IPS DF 6.9 (cell line): ENCODE measurements around the gene TRAK2.

Source experiments
- DNase-seq: peaks from one replicate; pipeline ENCODE4 v3.0.0-alpha.2; 2013; ENCODE audit warnings: low read depth, low spot score
- H3K27ac ChIP-seq: one replicate; pipeline ENCODE4 v1.5.1; 2013; ENCODE audit warnings: low read length, control low read depth
- H3K27me3 ChIP-seq: 2 replicates; pipeline ENCODE4 v1.6.1; 2013; ENCODE audit warnings: mild to moderate bottlenecking, low read length; ENCODE audit not compliant: control insufficient read depth, insufficient read depth
- H3K36me3 ChIP-seq: 2 replicates; pipeline ENCODE4 v1.6.1; 2013; ENCODE audit warnings: low read length; ENCODE audit not compliant: control insufficient read depth, insufficient read depth
- H3K4me1 ChIP-seq: 2 replicates; pipeline ENCODE4 v1.6.1; 2013; ENCODE audit warnings: low read length; ENCODE audit not compliant: control insufficient read depth, insufficient read depth
- H3K4me3 ChIP-seq: 2 replicates; pipeline ENCODE4 v1.5.1; 2013; ENCODE audit warnings: mild to moderate bottlenecking, low read length
- H3K9me3 ChIP-seq: 2 replicates; pipeline ENCODE4 v1.6.1; 2013; ENCODE audit warnings: low read length, inconsistent platforms; ENCODE audit not compliant: control insufficient read depth, insufficient read depth
- WGBS: extraction: QIAGEN DNeasy Blood & Tissue Kit; methylation state at CpG from one replicate; pipeline ENCODE4 v1.1.7; 2013; ENCODE audit warnings: mixed read lengths, missing lambda C conversion rate; ENCODE audit not compliant: insufficient read length, insufficient coverage; 5-methylcytosine and 5-hydroxymethylcytosine counted together

Gene TRAK2

GRCh38 chr2:201414099-201415023 is 36.9 kb downstream of the TRAK2 start:
- DNase-seq, result no peak
- Histone ChIP-seq H3K4me1 (no peaks in the 10 kb centered on the region), H3K4me3 (no peak overlapping the region), H3K27me3 (no peaks in the 10 kb centered on the region), H3K27ac (no peak overlapping the region), H3K36me3 (no peaks in the 10 kb centered on the region), H3K9me3 (no peaks in the 10 kb centered on the region)
- no CpG with 5 or more reads among the region's 3 CpGs for WGBS

GRCh38 chr2:201413552-201413951 is 37.7 kb downstream of the TRAK2 start:
- H3K9me3 ChIP-seq, result no peaks in the 10 kb centered on the region
- H3K27ac ChIP-seq, result no peak overlapping the region
- H3K36me3 ChIP-seq, result no peaks in the 10 kb centered on the region
- no peak overlapping the region for H3K4me3 ChIP-seq
- WGBS, result no CpG with 5 or more reads among the region's 4 CpGs
- H3K27me3 ChIP-seq, result no peaks in the 10 kb centered on the region
- no peak for DNase-seq
- H3K4me1 ChIP-seq, result no peaks in the 10 kb centered on the region

GRCh38 chr2:201413143-201413542 is 38.1 kb downstream of the TRAK2 start:
- Histone ChIP-seq H3K4me3 (no peak overlapping the region), H3K27me3 (no peaks in the 10 kb centered on the region), H3K9me3 (no peaks in the 10 kb centered on the region), H3K27ac (no peak overlapping the region), H3K36me3 (no peaks in the 10 kb centered on the region), H3K4me1 (no peaks in the 10 kb centered on the region)
- no peak for DNase-seq
- WGBS, result no CpG with 5 or more reads among the region's 2 CpGs

GRCh38 chr2:201411421-201411820 is 39.8 kb downstream of the TRAK2 start:
- H3K4me1 ChIP-seq, result no peaks in the 10 kb centered on the region
- H3K4me3 ChIP-seq, result no peak overlapping the region
- H3K27ac ChIP-seq, result no peak overlapping the region
- no peak for DNase-seq
- no peaks in the 10 kb centered on the region for H3K36me3 ChIP-seq
- no peaks in the 10 kb centered on the region for H3K27me3 ChIP-seq
- H3K9me3 ChIP-seq, result no peaks in the 10 kb centered on the region

- WGBS, result no CpG with 5 or more reads among the region's 3 CpGs
- no peaks in the 10 kb centered on the region for H3K27me3 ChIP-seq
- H3K9me3 ChIP-seq, result no peaks in the 10 kb centered on the region
- H3K4me1 ChIP-seq, result no peaks in the 10 kb centered on the region
- DNase-seq, result no peak
- H3K4me3 ChIP-seq, result no peak overlapping the region
- no peaks in the 10 kb centered on the region for H3K36me3 ChIP-seq
- no peak overlapping the region for H3K27ac ChIP-seq
These were observed 42.3 kb downstream of the TRAK2 start for GRCh38 chr2:201408931-201409330.

GRCh38 chr2:201407265-201407664 is 44.0 kb downstream of the TRAK2 start:
- Histone ChIP-seq H3K4me3 (no peak overlapping the region), H3K36me3 (no peaks in the 10 kb centered on the region), H3K27ac (no peak overlapping the region), H3K27me3 (no peaks in the 10 kb centered on the region), H3K9me3 (no peaks in the 10 kb centered on the region), H3K4me1 (no peaks in the 10 kb centered on the region)
- WGBS, result no CpG with 5 or more reads among the region's 2 CpGs
- DNase-seq, result no peak

GRCh38 chr2:201406077-201406662 is 45.1 kb downstream of the TRAK2 start:
- DNase-seq, result no peak
- WGBS, result no CpG with 5 or more reads among the region's 3 CpGs
- H3K4me3 ChIP-seq, result no peak overlapping the region
- no peaks in the 10 kb centered on the region for H3K9me3 ChIP-seq
- H3K36me3 ChIP-seq, result no peaks in the 10 kb centered on the region
- no peaks in the 10 kb centered on the region for H3K27me3 ChIP-seq
- H3K27ac ChIP-seq, result no peak overlapping the region
- H3K4me1 ChIP-seq, result no peaks in the 10 kb centered on the region

- Histone ChIP-seq H3K4me1 (no peaks in the 10 kb centered on the region), H3K27me3 (no peaks in the 10 kb centered on the region), H3K4me3 (no peak overlapping the region), H3K36me3 (no peaks in the 10 kb centered on the region), H3K27ac (no peak overlapping the region), H3K9me3 (no peaks in the 10 kb centered on the region)
- WGBS, result no CpG with 5 or more reads among the region's 3 CpGs
- no peak for DNase-seq
These were observed 46.5 kb downstream of the TRAK2 start for GRCh38 chr2:201404699-201405280.

GRCh38 chr2:201403880-201404279 is 47.4 kb downstream of the TRAK2 start:
- no peaks in the 10 kb centered on the region for H3K4me1 ChIP-seq
- no CpG with 5 or more reads among the region's 3 CpGs for WGBS
- H3K4me3 ChIP-seq, result no peak overlapping the region
- no peaks in the 10 kb centered on the region for H3K27me3 ChIP-seq
- no peak overlapping the region for H3K27ac ChIP-seq
- no peaks in the 10 kb centered on the region for H3K9me3 ChIP-seq
- no peak for DNase-seq
- H3K36me3 ChIP-seq, result no peaks in the 10 kb centered on the region

- no peak overlapping the region for H3K4me3 ChIP-seq
- H3K9me3 ChIP-seq, result no peaks in the 10 kb centered on the region
- no peak for DNase-seq
- no CpG with 5 or more reads among the region's 6 CpGs for WGBS
- H3K27ac ChIP-seq, result no peak overlapping the region
- H3K27me3 ChIP-seq, result no peaks in the 10 kb centered on the region
- no peaks in the 10 kb centered on the region for H3K4me1 ChIP-seq
- no peaks in the 10 kb centered on the region for H3K36me3 ChIP-seq
These were observed 48.4 kb downstream of the TRAK2 start for GRCh38 chr2:201402651-201403562.
